Measurements from ENCODE around the gene SLC5A5.

SLC5A5 gene

GRCh38 chr19:17866312-17866963 is 5.3 kb upstream of the SLC5A5 start:
- H3K4me1 ChIP-seq (ENCODE audit: control insufficient read depth, insufficient read depth, low read length): peaks cover 13% of the 10 kb centered on the region
- peaks cover 41% of the 10 kb centered on the region for H3K36me3 ChIP-seq (ENCODE audit: control insufficient read depth, insufficient read depth, low read length, severe bottlenecking)
- H3K4me3 ChIP-seq (ENCODE audit: low read length): no peak overlapping the region
- peaks cover 18% of the 10 kb centered on the region for H3K27me3 ChIP-seq (replicated peaks; ENCODE audit: control insufficient read depth, insufficient read depth, low read length)
- H3K9ac ChIP-seq (ENCODE audit: low read length): no peak overlapping the region
- DNase-seq (ENCODE audit: low read depth): no peak
- H3K9me3 ChIP-seq (ENCODE audit: control insufficient read depth, low read length): no peaks in the 10 kb centered on the region

GRCh38 chr19:17866964-17867486 is 4.7 kb upstream of the SLC5A5 start:
- no peak for DNase-seq (ENCODE audit: low read depth)
- H3K9me3 ChIP-seq (ENCODE audit: control insufficient read depth, low read length): no peaks in the 10 kb centered on the region
- H3K4me3 ChIP-seq (ENCODE audit: low read length): no peak overlapping the region
- H3K36me3 ChIP-seq (ENCODE audit: control insufficient read depth, insufficient read depth, low read length, severe bottlenecking): peaks cover 35% of the 10 kb centered on the region
- peaks cover 7% of the 10 kb centered on the region for H3K4me1 ChIP-seq (ENCODE audit: control insufficient read depth, insufficient read depth, low read length)
- H3K9ac ChIP-seq (ENCODE audit: low read length): no peak overlapping the region
- peaks cover 23% of the 10 kb centered on the region for H3K27me3 ChIP-seq (replicated peaks; ENCODE audit: control insufficient read depth, insufficient read depth, low read length)

- no peak for DNase-seq (ENCODE audit: low read depth)
- H3K4me3 ChIP-seq (ENCODE audit: low read length): no peak overlapping the region
- peaks cover 3% of the 10 kb centered on the region for H3K4me1 ChIP-seq (ENCODE audit: control insufficient read depth, insufficient read depth, low read length)
- no peaks in the 10 kb centered on the region for H3K9me3 ChIP-seq (ENCODE audit: control insufficient read depth, low read length)
- no peak overlapping the region for H3K9ac ChIP-seq (ENCODE audit: low read length)
- H3K36me3 ChIP-seq (ENCODE audit: control insufficient read depth, insufficient read depth, low read length, severe bottlenecking): peaks cover 19% of the 10 kb centered on the region
- H3K27me3 ChIP-seq (replicated peaks; ENCODE audit: control insufficient read depth, insufficient read depth, low read length): peaks cover 32% of the 10 kb centered on the region
Observed at GRCh38 chr19:17868669-17869068, 3.1 kb upstream of the SLC5A5 start.

- H3K4me3 ChIP-seq (ENCODE audit: low read length): no peak overlapping the region
- no peaks in the 10 kb centered on the region for H3K9me3 ChIP-seq (ENCODE audit: control insufficient read depth, low read length)
- DNase-seq (ENCODE audit: low read depth): no peak
- peaks cover 3% of the 10 kb centered on the region for H3K4me1 ChIP-seq (ENCODE audit: control insufficient read depth, insufficient read depth, low read length)
- H3K9ac ChIP-seq (ENCODE audit: low read length): no peak overlapping the region
- H3K27me3 ChIP-seq (replicated peaks; ENCODE audit: control insufficient read depth, insufficient read depth, low read length): peaks cover 35% of the 10 kb centered on the region
- peaks cover 14% of the 10 kb centered on the region for H3K36me3 ChIP-seq (ENCODE audit: control insufficient read depth, insufficient read depth, low read length, severe bottlenecking)
Observed at GRCh38 chr19:17869114-17869608, 2.6 kb upstream of the SLC5A5 start.

- peaks cover 43% of the 10 kb centered on the region for H3K27me3 ChIP-seq (replicated peaks; ENCODE audit: control insufficient read depth, insufficient read depth, low read length)
- H3K9me3 ChIP-seq (ENCODE audit: control insufficient read depth, low read length): no peaks in the 10 kb centered on the region
- no peaks in the 10 kb centered on the region for H3K36me3 ChIP-seq (ENCODE audit: control insufficient read depth, insufficient read depth, low read length, severe bottlenecking)
- no peak for DNase-seq (ENCODE audit: low read depth)
- no peak overlapping the region for H3K9ac ChIP-seq (ENCODE audit: low read length)
- H3K4me1 ChIP-seq (ENCODE audit: control insufficient read depth, insufficient read depth, low read length): peaks cover 3% of the 10 kb centered on the region
- no peak overlapping the region for H3K4me3 ChIP-seq (ENCODE audit: low read length)
Observed at GRCh38 chr19:17871032-17871877, 490 bp upstream of the SLC5A5 start.

GRCh38 chr19:17872251-17873001 is 681 bp downstream of the SLC5A5 start:
- Histone ChIP-seq H3K9me3 (ENCODE audit: control insufficient read depth, low read length) (no peaks in the 10 kb centered on the region), H3K27me3 (replicated peaks; ENCODE audit: control insufficient read depth, insufficient read depth, low read length) (peaks cover 43% of the 10 kb centered on the region), H3K4me1 (ENCODE audit: control insufficient read depth, insufficient read depth, low read length) (peaks cover 3% of the 10 kb centered on the region), H3K36me3 (ENCODE audit: control insufficient read depth, insufficient read depth, low read length, severe bottlenecking) (no peaks in the 10 kb centered on the region), H3K4me3 (ENCODE audit: low read length) (no peak overlapping the region), H3K9ac (ENCODE audit: low read length) (no peak overlapping the region)
- DNase-seq (ENCODE audit: low read depth): no peak

GRCh38 chr19:17873786-17874757 is 2.3 kb downstream of the SLC5A5 start:
- Histone ChIP-seq H3K4me3 (ENCODE audit: low read length) (no peak overlapping the region), H3K4me1 (ENCODE audit: control insufficient read depth, insufficient read depth, low read length) (peaks cover 3% of the 10 kb centered on the region)
- no peak for DNase-seq (ENCODE audit: low read depth)

GRCh38 chr19:17874758-17875135 is 3.0 kb downstream of the SLC5A5 start:
- Histone ChIP-seq H3K36me3 (ENCODE audit: control insufficient read depth, insufficient read depth, low read length, severe bottlenecking) (no peaks in the 10 kb centered on the region), H3K4me3 (ENCODE audit: low read length) (no peak overlapping the region), H3K9me3 (ENCODE audit: control insufficient read depth, low read length) (no peaks in the 10 kb centered on the region), H3K9ac (ENCODE audit: low read length) (no peak overlapping the region), H3K4me1 (ENCODE audit: control insufficient read depth, insufficient read depth, low read length) (peaks cover 3% of the 10 kb centered on the region), H3K27me3 (replicated peaks; ENCODE audit: control insufficient read depth, insufficient read depth, low read length) (peaks cover 43% of the 10 kb centered on the region)
- no peak for DNase-seq (ENCODE audit: low read depth)

More at GRCh38 chr19:17873786-17874757, 2.3 kb downstream of the SLC5A5 start:
- peaks cover 41% of the 10 kb centered on the region for H3K27me3 ChIP-seq (replicated peaks; ENCODE audit: control insufficient read depth, insufficient read depth, low read length)
- no peak overlapping the region for H3K9ac ChIP-seq (ENCODE audit: low read length)
- no peaks in the 10 kb centered on the region for H3K9me3 ChIP-seq (ENCODE audit: control insufficient read depth, low read length)
- no peaks in the 10 kb centered on the region for H3K36me3 ChIP-seq (ENCODE audit: control insufficient read depth, insufficient read depth, low read length, severe bottlenecking)

GRCh38 chr19:17877696-17878095 is 6.0 kb downstream of the SLC5A5 start:
- Histone ChIP-seq H3K4me3 (ENCODE audit: low read length) (no peak overlapping the region), H3K4me1 (ENCODE audit: control insufficient read depth, insufficient read depth, low read length) (no peaks in the 10 kb centered on the region), H3K27me3 (replicated peaks; ENCODE audit: control insufficient read depth, insufficient read depth, low read length) (peaks cover 33% of the 10 kb centered on the region), H3K36me3 (ENCODE audit: control insufficient read depth, insufficient read depth, low read length, severe bottlenecking) (no peaks in the 10 kb centered on the region), H3K9ac (ENCODE audit: low read length) (no peak overlapping the region), H3K9me3 (ENCODE audit: control insufficient read depth, low read length) (no peaks in the 10 kb centered on the region)
- DNase-seq (ENCODE audit: low read depth): no peak

- no peaks in the 10 kb centered on the region for H3K36me3 ChIP-seq (ENCODE audit: control insufficient read depth, insufficient read depth, low read length, severe bottlenecking)
- H3K27me3 ChIP-seq (replicated peaks; ENCODE audit: control insufficient read depth, insufficient read depth, low read length): peaks cover 23% of the 10 kb centered on the region
- no peak overlapping the region for H3K4me3 ChIP-seq (ENCODE audit: low read length)
- H3K4me1 ChIP-seq (ENCODE audit: control insufficient read depth, insufficient read depth, low read length): no peaks in the 10 kb centered on the region
- H3K9ac ChIP-seq (ENCODE audit: low read length): no peak overlapping the region
- no peaks in the 10 kb centered on the region for H3K9me3 ChIP-seq (ENCODE audit: control insufficient read depth, low read length)
- no peak for DNase-seq (ENCODE audit: low read depth)
Observed at GRCh38 chr19:17879466-17879865, 7.7 kb downstream of the SLC5A5 start.
